ENCODE results near the gene RNF43.

Gene RNF43

GRCh38 chr17:58380207-58381123 is 36.9 kb downstream of the RNF43 start:
- ChIA-PET POLR2A (ENCODE audit: low non-redundant PET) (no interaction called here), CTCF (interaction anchor here (0.6 kb wide), 1 partner anchor 245 kb away, joined by 5 read pairs; no protein-coding TSS in a partner anchor)
- no peak for TF ChIP-seq CTCF (conservative IDR thresholded peaks at IDR 0.05; ENCODE audit: low read depth)
- no peak for DNase-seq (ENCODE audit: low spot score)
- H3K27ac ChIP-seq, result no peak overlapping the region

GRCh38 chr17:58379511-58379824 is 37.9 kb downstream of the RNF43 start:
- no peak for TF ChIP-seq CTCF (conservative IDR thresholded peaks at IDR 0.05; ENCODE audit: low read depth)
- H3K27ac ChIP-seq, result no peak overlapping the region
- ChIA-PET CTCF (interaction anchor here (0.6 kb wide), 2 partner anchors 244 to 622 kb away, joined by 5 read pairs; no protein-coding TSS in a partner anchor), POLR2A (ENCODE audit: low non-redundant PET) (no interaction called here)
- no peak for DNase-seq (ENCODE audit: low spot score)

GRCh38 chr17:58378733-58379510 is 38.4 kb downstream of the RNF43 start:
- no peak for DNase-seq (ENCODE audit: low spot score)
- H3K27ac ChIP-seq, result no peak overlapping the region
- POLR2A ChIA-PET (ENCODE audit: low non-redundant PET), result interaction anchor here (0.6 kb wide), 1 partner anchor 188 kb away, joined by 3 read pairs; no protein-coding TSS in a partner anchor
- CTCF ChIA-PET, result interaction anchor here (0.6 to 0.7 kb wide), 2 partner anchors 338 to 621 kb away, joined by 4 to 5 read pairs; no protein-coding TSS in a partner anchor
- TF ChIP-seq CTCF (conservative IDR thresholded peaks at IDR 0.05; ENCODE audit: low read depth), result no peak

GRCh38 chr17:58377661-58378060 is 39.7 kb downstream of the RNF43 start:
- no peak for TF ChIP-seq CTCF (conservative IDR thresholded peaks at IDR 0.05; ENCODE audit: low read depth)
- CTCF ChIA-PET, result no interaction called here
- DNase-seq (ENCODE audit: low spot score), result no peak
- POLR2A ChIA-PET (ENCODE audit: low non-redundant PET), result no interaction called here
- no peak overlapping the region for H3K27ac ChIP-seq

GRCh38 chr17:58377093-58377601 is 40.2 kb downstream of the RNF43 start:
- CTCF ChIA-PET, result no interaction called here
- TF ChIP-seq CTCF (conservative IDR thresholded peaks at IDR 0.05; ENCODE audit: low read depth), result no peak
- DNase-seq (ENCODE audit: low spot score), result no peak
- no peak overlapping the region for H3K27ac ChIP-seq
- POLR2A ChIA-PET (ENCODE audit: low non-redundant PET), result no interaction called here

- TF ChIP-seq CTCF (conservative IDR thresholded peaks at IDR 0.05; ENCODE audit: low read depth), result no peak
- ChIA-PET POLR2A (ENCODE audit: low non-redundant PET) (no interaction called here), CTCF (interaction anchor here (0.6 kb wide), 1 partner anchor 110 kb away, joined by 3 read pairs; no protein-coding TSS in a partner anchor)
- DNase-seq (ENCODE audit: low spot score), result no peak
- H3K27ac ChIP-seq, result no peak overlapping the region
Observed at GRCh38 chr17:58376472-58377000, 40.8 kb downstream of the RNF43 start.
